SK-MEL-5 (cell line): ENCODE results near the gene GALNT13. TPM values are rescaled to one million over a fixed set of nuclear protein-coding genes. Genes with fewer than 3 reads are reported as not detected.
A peak's percentile ranks its signal among the peaks of the same experiment; 100 is the strongest.

Experiments
- DNase-seq: peaks from one replicate; pipeline ENCODE4 v3.0.0-alpha.2; 2016; ENCODE audit warnings: low read depth, low spot score
- in situ Hi-C: cut with HindIII; loops from 2 replicates; pipeline ENCODE4 v1.10.0; 2016; ENCODE audit warnings: low sequenced_read_pairs, high pct_unique_total_duplicates, low pct_unique_long_range_greater_than_20kb
- total RNA-seq: library from RNA; depleted of rRNA; stranded (reverse); fragments of >200 nt; shearing (Covaris generic); gene quantifications from 2 replicates; pipeline ENCODE4 v1.2.3, GENCODE V29; 2014

Gene GALNT13
- total RNA-seq, 1 experiment from 2014 or later = not detected

DNA sequence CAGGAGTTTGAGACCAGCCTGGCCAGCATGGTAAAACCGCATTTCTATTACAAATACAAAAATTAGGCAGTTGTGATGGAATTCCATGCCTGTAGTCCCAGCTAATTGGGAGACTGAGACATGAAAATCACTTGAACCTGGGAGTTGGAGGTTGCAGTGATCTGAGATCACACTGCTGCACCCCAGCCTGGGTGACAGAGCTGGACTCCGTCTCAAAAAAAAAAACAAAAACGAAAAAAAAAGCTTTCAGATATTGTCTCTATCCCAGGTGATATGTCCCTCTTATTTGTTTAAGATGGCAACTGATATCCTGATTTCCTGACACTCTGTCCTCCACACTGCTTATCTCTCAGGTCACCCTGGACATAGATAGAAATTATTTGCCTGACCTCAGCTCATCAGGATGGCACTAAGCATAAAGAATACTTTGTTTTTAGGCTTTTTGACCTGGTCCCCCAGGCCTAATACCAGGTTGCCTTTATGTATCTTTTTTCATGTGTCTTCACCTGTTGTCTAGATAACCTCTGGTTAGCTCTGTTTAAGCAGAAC lies 531.6 kb downstream of the GALNT13 start:
- in situ Hi-C loops = no loop called here
- no peak for DNase-seq

DNA sequence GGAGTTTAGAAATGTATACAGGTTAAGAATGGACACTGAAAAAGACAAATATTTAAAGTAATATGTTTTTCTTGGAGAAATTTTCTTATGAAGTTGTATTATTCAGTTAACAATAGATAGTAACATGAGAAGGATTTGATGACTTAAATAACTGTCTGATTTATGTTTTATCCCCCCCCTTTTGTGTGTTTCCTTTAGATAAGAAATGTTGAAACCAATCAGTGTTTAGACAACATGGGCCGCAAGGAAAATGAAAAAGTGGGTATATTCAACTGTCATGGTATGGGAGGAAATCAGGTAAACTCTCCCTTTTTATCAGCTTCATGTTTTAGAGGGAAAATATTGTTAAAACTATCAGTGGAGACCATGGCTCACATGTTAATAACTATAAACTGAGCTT lies 537.1 kb downstream of the GALNT13 start:
- in situ Hi-C loops = no loop called here
- DNase-seq = no peak

GRCh38 chr2:154422251-154422650 lies 550.5 kb downstream of the GALNT13 start:
- in situ Hi-C loops = no loop called here
- DNase-seq = no peak

- in situ Hi-C loops = no loop called here
- DNase-seq = peak; percentile 42
These were observed 554.3 kb downstream of the GALNT13 start for GRCh38 chr2:154425994-154426393.

- DNase-seq = no peak
- in situ Hi-C loops = no loop called here
These were observed 555.7 kb downstream of the GALNT13 start for GRCh38 chr2:154427453-154427852.

- in situ Hi-C loops = no loop called here
- no peak for DNase-seq
These were observed 556.3 kb downstream of the GALNT13 start for GRCh38 chr2:154428022-154428421.

GRCh38 chr2:154433010-154433409 lies 561.3 kb downstream of the GALNT13 start:
- in situ Hi-C loops = no loop called here
- no peak for DNase-seq

DNA sequence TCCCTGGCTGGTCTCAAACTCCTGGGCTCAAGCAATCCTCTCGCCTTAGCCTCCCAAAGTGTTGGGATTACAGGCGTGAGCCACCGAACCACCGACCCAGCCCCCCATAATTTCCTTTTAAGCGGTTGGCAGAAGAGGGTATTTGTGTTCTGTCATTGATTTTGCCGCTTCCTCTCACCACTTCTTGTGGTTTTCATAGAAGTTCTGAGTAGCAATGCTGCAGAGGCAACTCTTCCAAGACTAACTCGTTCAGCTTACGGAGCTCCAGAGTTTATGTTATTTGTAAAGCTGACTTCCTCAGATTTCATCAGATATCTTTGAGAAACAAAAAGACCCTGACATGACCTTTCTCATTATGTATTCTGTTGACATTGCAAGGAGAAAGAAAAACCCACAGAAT lies 565.4 kb downstream of the GALNT13 start:
- DNase-seq = no peak

GRCh38 chr2:154439156-154439555 lies 567.4 kb downstream of the GALNT13 start:
- peak; percentile 6 for DNase-seq
- in situ Hi-C loops = no loop called here

More for the DNA sequence above, 565.4 kb downstream of the GALNT13 start:
- in situ Hi-C loops = no loop called here

GRCh38 chr2:154443919-154444318 lies 572.2 kb downstream of the GALNT13 start:
- no peak for DNase-seq
- in situ Hi-C loops = no loop called here

DNA sequence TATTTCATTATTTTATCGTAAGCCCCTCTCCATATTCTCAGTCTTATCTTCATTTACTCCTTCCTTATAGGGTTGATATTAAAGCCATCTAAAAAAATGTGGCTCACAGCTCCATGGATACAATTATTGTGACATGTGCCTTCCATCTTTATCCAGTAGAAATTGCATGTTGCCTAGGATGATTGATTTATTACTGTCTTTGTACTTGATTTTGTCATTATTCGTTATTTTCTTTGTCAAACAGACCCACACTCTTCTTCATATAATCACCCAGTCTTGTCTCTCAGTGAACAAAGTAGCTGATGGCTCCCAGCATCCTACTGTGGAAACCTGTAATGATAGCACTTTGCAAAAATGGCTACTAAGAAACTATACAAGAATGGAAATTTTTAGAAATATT lies 574.6 kb downstream of the GALNT13 start:
- in situ Hi-C loops = no loop called here
- no peak for DNase-seq

DNA sequence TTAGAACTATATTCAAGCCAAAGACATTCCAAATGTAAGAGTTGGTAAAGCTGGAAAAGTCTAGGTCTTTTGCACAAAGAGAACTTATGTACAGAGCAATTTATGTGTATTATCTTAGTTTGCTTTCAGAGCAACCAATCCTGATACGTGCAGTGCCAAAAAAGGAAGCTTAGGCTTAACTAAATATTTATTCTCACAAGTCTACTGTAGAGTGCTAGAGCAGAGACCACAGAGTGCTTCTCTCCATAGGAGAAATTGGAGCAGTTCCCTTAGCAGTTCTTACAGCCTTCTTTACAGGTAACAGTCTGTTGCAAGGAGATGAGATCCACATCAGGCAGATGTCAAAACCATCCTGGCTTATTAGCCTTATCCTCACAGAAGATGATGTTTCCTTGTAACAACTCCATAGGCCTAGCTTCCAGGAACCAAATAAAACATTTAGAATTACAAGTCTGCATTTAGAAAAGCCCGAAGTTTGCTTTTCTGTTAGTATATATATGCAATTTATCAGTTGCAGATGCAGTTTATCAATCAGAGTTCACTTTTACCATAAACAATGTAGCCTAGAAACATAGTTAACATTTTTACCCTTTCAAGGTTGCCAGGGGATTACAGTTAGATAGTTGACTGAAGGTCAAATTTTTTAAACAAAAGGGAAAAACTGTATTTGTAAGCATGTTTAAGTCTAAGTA lies 576.2 kb downstream of the GALNT13 start:
- DNase-seq = no peak
- in situ Hi-C loops = no loop called here

DNA sequence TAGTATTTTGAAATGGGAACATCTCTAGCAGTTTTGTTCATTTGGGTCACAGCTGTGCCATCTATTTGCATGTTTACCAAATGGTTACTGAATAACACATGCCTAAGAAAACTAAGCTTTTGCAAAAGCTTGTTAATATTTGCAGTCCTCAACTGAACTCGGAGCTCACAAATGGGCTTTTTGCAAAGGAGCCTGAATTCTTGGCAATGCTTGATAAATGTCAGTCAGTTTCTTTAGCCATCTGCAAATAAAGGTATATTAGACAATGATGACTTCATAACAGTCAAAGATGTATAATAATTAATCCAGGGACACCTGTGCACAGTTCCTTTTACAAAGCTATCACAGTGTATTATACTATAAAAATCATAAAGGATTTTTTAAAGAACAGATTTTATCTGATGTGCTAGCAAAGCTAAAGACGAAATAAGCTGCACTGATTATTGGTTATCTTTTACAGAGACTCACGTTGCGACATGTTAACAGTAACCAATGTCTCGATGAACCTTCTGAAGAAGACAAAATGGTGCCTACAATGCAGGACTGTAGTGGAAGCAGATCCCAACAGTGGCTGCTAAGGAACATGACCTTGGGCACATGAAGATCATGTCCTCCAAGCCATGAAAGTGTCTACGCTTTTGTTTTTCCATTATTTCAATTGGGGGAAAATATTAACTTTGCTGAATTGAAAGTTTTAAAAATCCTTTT lies 578.4 kb downstream of the GALNT13 start:
- no peak for DNase-seq
- in situ Hi-C loops = no loop called here

- in situ Hi-C loops = no loop called here
These were observed 580.7 kb downstream of the GALNT13 start for GRCh38 chr2:154452471-154452870.

DNA sequence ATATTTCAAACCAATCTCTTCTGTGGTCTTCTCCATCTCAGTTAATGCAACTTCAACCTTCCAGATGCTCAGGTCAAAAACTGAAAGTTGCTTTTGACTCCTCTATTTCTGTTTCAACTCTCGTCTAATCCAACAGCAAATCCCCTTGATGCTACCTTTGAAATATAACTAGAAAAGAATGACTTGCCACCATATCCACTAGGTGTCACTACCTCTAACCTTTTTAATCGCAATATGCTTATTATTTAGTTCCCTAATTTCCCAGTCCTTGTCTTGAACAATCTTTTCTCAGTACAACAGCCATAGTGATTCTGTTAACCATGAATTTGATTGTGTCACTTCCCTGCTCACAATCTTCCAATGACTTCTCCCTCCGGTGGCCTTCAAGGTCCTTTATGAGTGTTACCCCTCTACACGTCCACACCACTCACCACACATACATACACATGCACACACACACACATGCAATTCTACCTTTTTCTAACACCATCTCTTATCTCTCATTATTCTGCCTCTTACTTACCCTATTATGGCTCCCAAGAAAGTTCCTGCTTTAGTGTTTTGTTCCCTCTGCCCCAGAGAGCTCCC lies 581.3 kb downstream of the GALNT13 start:
- in situ Hi-C loops = no loop called here
- DNase-seq = peak; percentile 51

More at GRCh38 chr2:154452471-154452870, 580.7 kb downstream of the GALNT13 start:
- DNase-seq = no peak

- in situ Hi-C loops = no loop called here
- no peak for DNase-seq
These were observed 583.4 kb downstream of the GALNT13 start for GRCh38 chr2:154455166-154455565.

DNA sequence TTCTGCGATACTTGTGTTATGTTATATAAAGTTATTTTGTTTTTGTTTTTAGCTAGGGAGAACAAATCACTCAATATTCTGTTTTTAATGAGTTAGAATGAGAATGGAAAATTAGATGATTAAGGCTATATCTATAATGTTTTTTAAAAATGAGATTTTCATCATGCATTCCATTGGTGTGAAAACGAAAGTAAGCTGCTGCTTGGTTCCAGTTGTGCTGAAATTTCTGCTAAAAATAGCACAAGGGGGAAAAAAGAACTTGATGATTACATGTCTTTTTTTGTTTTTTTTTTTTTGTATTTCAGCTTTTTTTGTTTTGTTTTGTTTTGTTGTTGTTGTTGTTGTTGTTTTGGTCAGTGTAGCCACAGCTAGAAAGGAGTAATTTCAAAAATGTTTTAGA lies 584.1 kb downstream of the GALNT13 start:
- DNase-seq = peak; percentile 4
- in situ Hi-C loops = no loop called here

DNA sequence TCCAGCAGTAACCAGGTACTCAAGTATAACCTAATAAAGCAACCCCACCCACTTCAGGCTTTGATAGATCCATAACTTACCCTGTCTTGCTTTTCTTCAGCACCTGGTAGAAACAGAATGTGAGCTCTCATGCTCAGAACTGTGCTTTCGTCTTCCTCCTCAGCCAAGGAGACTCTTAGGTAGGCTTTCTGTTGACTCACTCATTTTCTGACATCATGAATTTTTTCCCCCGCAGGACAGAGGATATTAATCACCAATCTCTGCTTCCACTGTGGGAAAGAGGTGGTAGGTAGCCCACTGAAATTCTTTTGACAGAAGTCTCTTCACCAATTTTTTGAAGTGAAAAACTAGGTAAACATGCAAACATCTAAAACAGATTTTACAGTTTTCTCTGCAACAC lies 585.6 kb downstream of the GALNT13 start:
- in situ Hi-C loops = no loop called here
- no peak for DNase-seq

DNA sequence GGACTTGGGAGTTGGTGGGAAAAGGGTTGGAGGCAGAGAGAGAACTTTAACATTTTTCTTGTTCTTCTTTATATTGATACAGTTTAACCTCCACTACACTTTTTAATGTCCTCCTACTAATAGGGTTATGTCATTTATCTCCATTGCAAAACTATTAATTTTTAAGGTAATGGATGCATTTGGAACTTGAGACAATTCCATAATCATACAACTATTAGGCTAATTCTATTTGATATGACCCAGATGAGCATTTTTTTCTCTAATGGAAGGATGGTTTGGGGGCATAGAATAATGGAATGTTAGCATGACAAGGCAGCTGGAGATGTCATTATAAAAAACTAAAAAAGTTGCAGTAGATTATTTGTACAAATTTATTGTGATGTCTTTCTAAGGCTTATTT lies 587.6 kb downstream of the GALNT13 start:
- DNase-seq = no peak
- in situ Hi-C loops = no loop called here
